ENCODE measurements around the gene BRD1.
A peak's percentile ranks its signal among the peaks of the same experiment; 100 is the strongest.

The BRD1 gene

GRCh38 chr22:49827853-49828598, at the start of gene BRD1:
Gene BRD1, minus strand, starts transcription at chr22:49827873. Its CDS starts 3,556 bp downstream, at chr22:49824317.
- H3K36me3 Mint-ChIP-seq (ENCODE audit: insufficient read depth): peaks cover 35% of the 10 kb centered on the region

GRCh38 chr22:49873228-49873940, 45.7 kb upstream of the BRD1 start:
- H3K27ac Mint-ChIP-seq (ENCODE audit: low read depth): peak overlapping the region; percentile 68
- H3K4me1 Mint-ChIP-seq: peaks cover 61% of the 10 kb centered on the region
- peaks cover 26% of the 10 kb centered on the region for H3K36me3 Mint-ChIP-seq (ENCODE audit: insufficient read depth)
- no peaks in the 10 kb centered on the region for H3K27me3 Mint-ChIP-seq
- H3K4me3 Mint-ChIP-seq: no peak overlapping the region
- peaks cover 13% of the 10 kb centered on the region for H3K9me3 Mint-ChIP-seq
- DNase-seq (ENCODE audit: low spot score in 2 of 2): no peak
- ATAC-seq (replicated peaks; ENCODE audit: extremely low read depth, poor library complexity, severe bottlenecking): no peak

More at GRCh38 chr22:49827853-49828598, at the start of gene BRD1:
- peaks cover 38% of the 10 kb centered on the region for H3K4me1 Mint-ChIP-seq
- H3K27me3 Mint-ChIP-seq: no peaks in the 10 kb centered on the region
- peak within 1 kb of the TSS; percentile 90 for H3K27ac Mint-ChIP-seq (ENCODE audit: low read depth)
- H3K4me3 Mint-ChIP-seq: peak within 1 kb of the TSS; percentile 94
- ATAC-seq (replicated peaks; ENCODE audit: extremely low read depth, poor library complexity, severe bottlenecking) (peak; percentile 39), DNase-seq (ENCODE audit: low spot score in 2 of 2) (no peak)
- no peaks in the 10 kb centered on the region for H3K9me3 Mint-ChIP-seq

- Mint-ChIP-seq H3K9me3 (peaks cover 13% of the 10 kb centered on the region), H3K4me3 (no peak overlapping the region), H3K4me1 (peaks cover 69% of the 10 kb centered on the region), H3K27me3 (no peaks in the 10 kb centered on the region), H3K36me3 (ENCODE audit: insufficient read depth) (peaks cover 25% of the 10 kb centered on the region), H3K27ac (ENCODE audit: low read depth) (peak overlapping the region; percentile 68)
- ATAC-seq (replicated peaks; ENCODE audit: extremely low read depth, poor library complexity, severe bottlenecking) (no peak), DNase-seq (ENCODE audit: low spot score in 2 of 2) (no peak)
Observed at GRCh38 chr22:49872347-49872746, 44.7 kb upstream of the BRD1 start.

GRCh38 chr22:49871482-49871881, 43.8 kb upstream of the BRD1 start:
- ATAC-seq (replicated peaks; ENCODE audit: extremely low read depth, poor library complexity, severe bottlenecking): no peak
- Mint-ChIP-seq H3K9me3 (peaks cover 13% of the 10 kb centered on the region), H3K4me1 (peaks cover 76% of the 10 kb centered on the region), H3K27me3 (no peaks in the 10 kb centered on the region), H3K36me3 (ENCODE audit: insufficient read depth) (peaks cover 25% of the 10 kb centered on the region), H3K27ac (ENCODE audit: low read depth) (no peak overlapping the region), H3K4me3 (no peak overlapping the region)
- no peak for DNase-seq (ENCODE audit: low spot score in 2 of 2)

- H3K36me3 Mint-ChIP-seq (ENCODE audit: insufficient read depth): peaks cover 23% of the 10 kb centered on the region
- H3K27me3 Mint-ChIP-seq: no peaks in the 10 kb centered on the region
- peak overlapping the region; percentile 63 for H3K4me3 Mint-ChIP-seq
- H3K27ac Mint-ChIP-seq (ENCODE audit: low read depth): peak overlapping the region; percentile 92
- peak in 1 of 2 donors; percentile 54 for DNase-seq (ENCODE audit: low spot score in 2 of 2)
- peak; percentile 67 for ATAC-seq (replicated peaks; ENCODE audit: extremely low read depth, poor library complexity, severe bottlenecking)
- H3K9me3 Mint-ChIP-seq: peaks cover 13% of the 10 kb centered on the region
- peaks cover 78% of the 10 kb centered on the region for H3K4me1 Mint-ChIP-seq
Observed at GRCh38 chr22:49869845-49870712, 42.4 kb upstream of the BRD1 start.

GRCh38 chr22:49869086-49869830, 41.6 kb upstream of the BRD1 start:
- Mint-ChIP-seq H3K4me1 (peaks cover 76% of the 10 kb centered on the region), H3K36me3 (ENCODE audit: insufficient read depth) (peaks cover 21% of the 10 kb centered on the region), H3K27ac (ENCODE audit: low read depth) (peak overlapping the region; percentile 92), H3K9me3 (peaks cover 13% of the 10 kb centered on the region), H3K4me3 (peak overlapping the region; percentile 63), H3K27me3 (no peaks in the 10 kb centered on the region)
- ATAC-seq (replicated peaks; ENCODE audit: extremely low read depth, poor library complexity, severe bottlenecking) (no peak), DNase-seq (ENCODE audit: low spot score in 2 of 2) (no peak)

GRCh38 chr22:49867303-49868265, 39.9 kb upstream of the BRD1 start:
- H3K4me3 Mint-ChIP-seq: peak overlapping the region; percentile 63
- H3K4me1 Mint-ChIP-seq: peaks cover 70% of the 10 kb centered on the region
- ATAC-seq (replicated peaks; ENCODE audit: extremely low read depth, poor library complexity, severe bottlenecking) (peak; percentile 77), DNase-seq (ENCODE audit: low spot score in 2 of 2) (peak in 1 of 2 donors; percentile 39)
- H3K27me3 Mint-ChIP-seq: no peaks in the 10 kb centered on the region
- H3K36me3 Mint-ChIP-seq (ENCODE audit: insufficient read depth): peaks cover 21% of the 10 kb centered on the region
- H3K9me3 Mint-ChIP-seq: peaks cover 13% of the 10 kb centered on the region
- H3K27ac Mint-ChIP-seq (ENCODE audit: low read depth): peak overlapping the region; percentile 92

GRCh38 chr22:49866646-49867045, 39.0 kb upstream of the BRD1 start:
- no peaks in the 10 kb centered on the region for H3K27me3 Mint-ChIP-seq
- peak overlapping the region; percentile 53 for H3K4me3 Mint-ChIP-seq
- DNase-seq (ENCODE audit: low spot score in 2 of 2): no peak
- ATAC-seq (replicated peaks; ENCODE audit: extremely low read depth, poor library complexity, severe bottlenecking): no peak
- H3K36me3 Mint-ChIP-seq (ENCODE audit: insufficient read depth): peaks cover 16% of the 10 kb centered on the region
- peaks cover 13% of the 10 kb centered on the region for H3K9me3 Mint-ChIP-seq
- peak overlapping the region; percentile 92 for H3K27ac Mint-ChIP-seq (ENCODE audit: low read depth)
- peaks cover 71% of the 10 kb centered on the region for H3K4me1 Mint-ChIP-seq

- no peak for DNase-seq (ENCODE audit: low spot score in 2 of 2)
- peak overlapping the region; percentile 53 for H3K4me3 Mint-ChIP-seq
- H3K4me1 Mint-ChIP-seq: peaks cover 74% of the 10 kb centered on the region
- H3K9me3 Mint-ChIP-seq: peaks cover 13% of the 10 kb centered on the region
- no peaks in the 10 kb centered on the region for H3K27me3 Mint-ChIP-seq
- peaks cover 16% of the 10 kb centered on the region for H3K36me3 Mint-ChIP-seq (ENCODE audit: insufficient read depth)
- no peak for ATAC-seq (replicated peaks; ENCODE audit: extremely low read depth, poor library complexity, severe bottlenecking)
- peak overlapping the region; percentile 92 for H3K27ac Mint-ChIP-seq (ENCODE audit: low read depth)
Observed at GRCh38 chr22:49866134-49866533, 38.5 kb upstream of the BRD1 start.

GRCh38 chr22:49865156-49865555, 37.5 kb upstream of the BRD1 start:
- DNase-seq (ENCODE audit: low spot score in 2 of 2) (no peak), ATAC-seq (replicated peaks; ENCODE audit: extremely low read depth, poor library complexity, severe bottlenecking) (no peak)
- Mint-ChIP-seq H3K9me3 (peaks cover 10% of the 10 kb centered on the region), H3K4me1 (peaks cover 66% of the 10 kb centered on the region), H3K27me3 (no peaks in the 10 kb centered on the region), H3K4me3 (no peak overlapping the region), H3K36me3 (ENCODE audit: insufficient read depth) (peaks cover 13% of the 10 kb centered on the region), H3K27ac (ENCODE audit: low read depth) (no peak overlapping the region)

- Mint-ChIP-seq H3K4me1 (peaks cover 58% of the 10 kb centered on the region), H3K36me3 (ENCODE audit: insufficient read depth) (peaks cover 7% of the 10 kb centered on the region), H3K9me3 (no peaks in the 10 kb centered on the region), H3K27ac (ENCODE audit: low read depth) (peak overlapping the region; percentile 25), H3K27me3 (no peaks in the 10 kb centered on the region), H3K4me3 (no peak overlapping the region)
- ATAC-seq (replicated peaks; ENCODE audit: extremely low read depth, poor library complexity, severe bottlenecking) (no peak), DNase-seq (ENCODE audit: low spot score in 2 of 2) (no peak)
Observed at GRCh38 chr22:49863931-49864330, 36.3 kb upstream of the BRD1 start.

All from central memory CD8-positive, alpha-beta T cell (primary cell).